Panc1 (cell line): ENCODE results near the gene ATP6V1C2. TPM values are rescaled to one million over a fixed set of nuclear protein-coding genes. Genes with fewer than 3 reads are reported as not detected.

Experiments used
- ATAC-seq: fragments of 200-7000 bp; cut with Tn5 transposase; 2 replicates; pipeline ENCODE4 v1.9.1; 2020; ENCODE audit warnings: mild to moderate bottlenecking, moderate library complexity
- BruUV-seq: library from RNA; stranded (reverse); fragments of 400-500 nt; replicated peaks from 2 replicates; lab custom pipeline; 2021; lab: Mats Ljungman, UMichigan
- CTCF ChIA-PET: fragments of 300-600 bp; sonication (Branson Sonifier 250); formaldehyde crosslinking; loops from one replicate; lab custom pipeline; 2022; ENCODE audit warnings: antibody characterized with exemption; lab: Charles Lee
- POLR2A ChIA-PET: fragments of 300-600 bp; sonication (Branson Sonifier 250); formaldehyde crosslinking; loops from one replicate; lab custom pipeline; 2022; ENCODE audit warnings: antibody characterized with exemption; lab: Charles Lee
- DNase-seq: peaks from one replicate; pipeline ENCODE4 v3.0.0-alpha.2; 2010; ENCODE audit warnings: low read depth, low spot score
- H3K27ac ChIP-seq: 2 replicates; pipeline ENCODE4 v1.5.1; 2011; ENCODE audit warnings: mild to moderate bottlenecking, low read length, inconsistent platforms
- H3K27me3 ChIP-seq: fragments of 200-500 bp; sonication (Bioruptor generic); 2 replicates; pipeline ENCODE4 v1.6.0; 2014; ENCODE audit warnings: low read length, inconsistent platforms; ENCODE audit not compliant: control insufficient read depth, insufficient read depth
- H3K36me3 ChIP-seq: fragments of 200-500 bp; sonication (Bioruptor generic); 2 replicates; pipeline ENCODE4 v1.5.1; 2014; ENCODE audit warnings: inconsistent platforms, mild to moderate bottlenecking, low read length, moderate library complexity; ENCODE audit not compliant: control insufficient read depth, insufficient read depth
- H3K4me1 ChIP-seq: 2 replicates; pipeline ENCODE4 v1.5.1; 2011; ENCODE audit warnings: inconsistent platforms, mild to moderate bottlenecking, low read length, moderate library complexity; ENCODE audit not compliant: control insufficient read depth, insufficient read depth
- H3K4me3 ChIP-seq, 2 experiments: 2 replicates each; pipeline ENCODE4 v1.5.1; 2011 to 2012; ENCODE audit warnings: low read depth in 2 of 2, low read length in 2 of 2, mild to moderate bottlenecking in 2 of 2, inconsistent platforms in 1 of 2, moderate library complexity in 1 of 2
- H3K9me3 ChIP-seq: fragments of 200-500 bp; sonication (Bioruptor generic); 2 replicates; pipeline ENCODE4 v1.5.1; 2014; ENCODE audit warnings: low read depth, mild to moderate bottlenecking, inconsistent platforms, low read length, moderate library complexity; ENCODE audit not compliant: control insufficient read depth, insufficient read depth
- CTCF ChIP-seq: fragments of 450-650 bp; IDR thresholded peaks from 2 replicates; pipeline ENCODE4 v1.5.1; 2017; ENCODE audit warnings: mild to moderate bottlenecking
- POLR2AphosphoS5 ChIP-seq: IDR thresholded peaks from 2 replicates; pipeline ENCODE4 v1.6.1; 2012; ENCODE audit warnings: mild to moderate bottlenecking, low read depth, low read length, moderate library complexity
- REST ChIP-seq, 2 experiments: IDR thresholded peaks; 2 replicates each; pipeline ENCODE4 v1.6.1; 2011 to 2012; ENCODE audit warnings: low read depth in 2 of 2, control low read depth in 1 of 2, low read length in 1 of 2, mild to moderate bottlenecking in 1 of 2, moderate library complexity in 1 of 2; ENCODE audit not compliant: insufficient read depth in 1 of 2
- SIN3A ChIP-seq: IDR thresholded peaks from 2 replicates; pipeline ENCODE4 v1.6.1; 2012; ENCODE audit warnings: low read depth, mild to moderate bottlenecking, low read length, moderate library complexity, borderline replicate concordance; ENCODE audit not compliant: insufficient read depth
- TCF7L2 ChIP-seq: IDR thresholded peaks from 2 replicates; pipeline ENCODE4 v1.6.1; 2011; ENCODE audit warnings: mild to moderate bottlenecking, low read depth, low read length, inconsistent platforms
- in situ Hi-C: cut with HindIII; loops from 2 replicates; pipeline ENCODE4 v1.10.0; 2016; ENCODE audit warnings: low sequenced_read_pairs, low pct_unique_long_range_greater_than_20kb
- intact Hi-C: fragments of 100-400 bp; cut with micrococcal nuclease; formaldehyde crosslinking; loops from one replicate; pipeline ENCODE4 v1.10.0; 2022; ENCODE audit not compliant: unreplicated experiment
- total RNA-seq: library from RNA; stranded (reverse); gene quantifications from one replicate; pipeline ENCODE4 v1.2.1, GENCODE V29; 2021; ENCODE audit not compliant: unreplicated experiment

ATP6V1C2 gene
- total RNA-seq, 1 experiment from 2014 or later, result 0.54 TPM

- H3K27me3 ChIP-seq, result peaks cover 5% of the 10 kb centered on the region
- H3K27ac ChIP-seq, result no peak overlapping the region
- ChIA-PET CTCF (interaction anchor here (0.6 kb wide), 1 partner anchor 25 kb away, joined by 3 read pairs; no protein-coding TSS in a partner anchor), POLR2A (interaction anchor here (0.7 kb wide), 1 partner anchor 298 kb away, joined by 3 read pairs; no protein-coding TSS in a partner anchor)
- no peak for ATAC-seq
- no TSS peak for BruUV-seq
- no peaks in the 10 kb centered on the region for H3K4me1 ChIP-seq
- intact Hi-C loops, result no loop called here
- H3K36me3 ChIP-seq, result no peaks in the 10 kb centered on the region
- in situ Hi-C loops, result no loop called here
- no peaks in the 10 kb centered on the region for H3K9me3 ChIP-seq
- H3K4me3 ChIP-seq, result no peak overlapping the region
- no peak for DNase-seq
- TF ChIP-seq TCF7L2 (no peak), POLR2AphosphoS5 (no peak), SIN3A (no peak), REST (IDR thresholded peaks at IDR 0.05; ENCODE audit: insufficient read depth in 1 of 2, low read depth in 2 of 2, low read length in 1 of 2) (no peak), CTCF (no peak)
These were observed 104.6 kb downstream of the ATP6V1C2 start for GRCh38 chr2:10826026-10826425.

- BruUV-seq, result no TSS peak
- H3K9me3 ChIP-seq, result no peaks in the 10 kb centered on the region
- DNase-seq (no peak), ATAC-seq (no peak)
- ChIA-PET POLR2A (no interaction called here), CTCF (no interaction called here)
- intact Hi-C loops (no loop called here), in situ Hi-C loops (no loop called here)
- H3K27me3 ChIP-seq, result peaks cover 5% of the 10 kb centered on the region
- H3K36me3 ChIP-seq, result no peaks in the 10 kb centered on the region
- no peaks in the 10 kb centered on the region for H3K4me1 ChIP-seq
- H3K4me3 ChIP-seq, result no peak overlapping the region
- TF ChIP-seq CTCF (no peak), SIN3A (no peak), REST (IDR thresholded peaks at IDR 0.05; ENCODE audit: insufficient read depth in 1 of 2, low read depth in 2 of 2, low read length in 1 of 2) (no peak), TCF7L2 (no peak), POLR2AphosphoS5 (no peak)
- H3K27ac ChIP-seq, result no peak overlapping the region
These were observed 105.2 kb downstream of the ATP6V1C2 start for GRCh38 chr2:10826625-10827024.
